Measurements from ENCODE around the gene IFNLR1.

The IFNLR1 gene

DNA sequence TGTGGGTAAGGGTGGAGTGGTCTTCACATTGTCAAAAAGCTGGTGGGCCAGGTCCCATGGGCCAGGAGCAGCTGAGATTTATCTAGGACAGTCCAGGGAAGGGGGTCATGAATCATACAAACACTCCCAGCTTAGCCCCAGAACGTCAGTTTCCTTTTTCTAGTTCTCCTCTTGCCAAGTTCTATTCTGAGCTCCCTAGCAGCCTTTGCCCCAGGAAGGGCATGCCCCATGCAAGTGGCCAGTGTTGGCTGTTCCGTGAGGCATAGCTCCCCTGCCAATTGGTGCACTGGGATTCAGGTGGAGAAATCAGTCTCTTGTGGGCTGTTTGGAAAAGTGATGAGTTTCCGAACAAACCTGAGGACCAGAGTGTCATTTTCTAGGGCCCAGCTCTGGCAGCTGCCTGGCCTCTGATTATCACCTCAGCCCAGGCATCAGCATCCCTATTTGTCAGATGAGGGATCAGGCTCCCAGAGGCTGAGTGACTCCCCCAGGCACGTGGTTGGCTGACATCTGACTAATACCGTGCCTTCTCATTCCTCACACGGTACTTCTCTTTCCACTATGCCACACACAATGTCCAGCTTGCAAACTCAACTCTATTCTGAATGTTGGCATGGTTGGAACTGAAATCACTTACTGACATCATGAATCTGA lies 60.9 kb downstream of the IFNLR1 start:
- no peaks in the 10 kb centered on the region for H3K36me3 ChIP-seq (ENCODE audit: control insufficient read depth, insufficient read depth, low read length)
- no peak overlapping the region for H3K27ac ChIP-seq (ENCODE audit: insufficient read depth, low read length, poor library complexity, severe bottlenecking)
- H3K4me1 ChIP-seq (ENCODE audit: control insufficient read depth, insufficient read depth, low read length, poor library complexity, severe bottlenecking) = no peaks in the 10 kb centered on the region
- H3K4me3 ChIP-seq (ENCODE audit: insufficient read depth, low read depth, low read length, poor library complexity, severe bottlenecking) = no peak overlapping the region
- no peak for DNase-seq
- H3K9me3 ChIP-seq (ENCODE audit: control insufficient read depth, low read length) = peaks cover 5% of the 10 kb centered on the region
- H3K27me3 ChIP-seq (replicated peaks; ENCODE audit: control insufficient read depth, insufficient read depth, low read length, poor library complexity, severe bottlenecking) = no peaks in the 10 kb centered on the region

DNA sequence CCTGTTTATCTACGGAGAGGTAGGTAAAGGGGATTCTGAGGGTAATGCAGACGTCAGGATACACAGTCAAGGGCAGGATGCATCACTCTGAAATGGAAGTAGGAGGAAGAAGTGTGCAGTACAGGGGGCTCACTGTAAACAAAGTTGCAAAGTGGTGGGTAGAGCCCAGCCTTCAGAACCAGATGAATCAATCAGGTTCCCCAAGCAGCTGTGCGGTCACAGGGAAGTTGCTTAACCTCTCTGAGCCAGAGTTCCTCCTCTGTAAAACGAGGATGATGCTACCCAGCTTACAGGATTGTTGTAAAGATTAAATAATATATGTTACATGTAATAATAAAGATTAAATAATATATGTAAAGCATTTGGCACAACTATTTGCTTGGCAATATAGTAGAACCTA lies 61.6 kb downstream of the IFNLR1 start:
- no peaks in the 10 kb centered on the region for H3K36me3 ChIP-seq (ENCODE audit: control insufficient read depth, insufficient read depth, low read length)
- peaks cover 5% of the 10 kb centered on the region for H3K9me3 ChIP-seq (ENCODE audit: control insufficient read depth, low read length)
- no peak overlapping the region for H3K4me3 ChIP-seq (ENCODE audit: insufficient read depth, low read depth, low read length, poor library complexity, severe bottlenecking)
- H3K27ac ChIP-seq (ENCODE audit: insufficient read depth, low read length, poor library complexity, severe bottlenecking) = no peak overlapping the region
- no peaks in the 10 kb centered on the region for H3K4me1 ChIP-seq (ENCODE audit: control insufficient read depth, insufficient read depth, low read length, poor library complexity, severe bottlenecking)
- H3K27me3 ChIP-seq (replicated peaks; ENCODE audit: control insufficient read depth, insufficient read depth, low read length, poor library complexity, severe bottlenecking) = no peaks in the 10 kb centered on the region
- no peak for DNase-seq

DNA sequence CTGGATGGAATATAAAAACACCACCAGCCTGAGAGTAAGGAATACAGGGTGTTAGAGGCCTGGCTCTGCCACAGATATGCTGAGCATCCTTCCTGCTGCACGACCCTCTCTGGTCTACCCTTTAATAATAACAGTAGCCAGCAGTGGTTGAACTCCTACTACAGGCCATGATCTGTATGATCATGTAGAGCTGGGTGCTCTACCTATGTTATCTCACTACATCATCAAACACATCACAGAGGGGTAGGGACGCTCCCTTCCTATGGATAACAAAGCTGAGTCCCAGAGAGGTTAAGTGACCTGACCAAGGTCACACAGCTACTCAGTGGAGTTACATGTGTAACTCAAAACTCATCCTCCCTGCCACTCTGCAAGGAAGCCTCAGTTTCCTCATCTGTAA lies 62.1 kb downstream of the IFNLR1 start:
- Histone ChIP-seq H3K27me3 (replicated peaks; ENCODE audit: control insufficient read depth, insufficient read depth, low read length, poor library complexity, severe bottlenecking) (no peaks in the 10 kb centered on the region), H3K9me3 (ENCODE audit: control insufficient read depth, low read length) (peaks cover 1% of the 10 kb centered on the region), H3K27ac (ENCODE audit: insufficient read depth, low read length, poor library complexity, severe bottlenecking) (no peak overlapping the region), H3K4me1 (ENCODE audit: control insufficient read depth, insufficient read depth, low read length, poor library complexity, severe bottlenecking) (no peaks in the 10 kb centered on the region), H3K36me3 (ENCODE audit: control insufficient read depth, insufficient read depth, low read length) (no peaks in the 10 kb centered on the region), H3K4me3 (ENCODE audit: insufficient read depth, low read depth, low read length, poor library complexity, severe bottlenecking) (no peak overlapping the region)
- DNase-seq = no peak

DNA sequence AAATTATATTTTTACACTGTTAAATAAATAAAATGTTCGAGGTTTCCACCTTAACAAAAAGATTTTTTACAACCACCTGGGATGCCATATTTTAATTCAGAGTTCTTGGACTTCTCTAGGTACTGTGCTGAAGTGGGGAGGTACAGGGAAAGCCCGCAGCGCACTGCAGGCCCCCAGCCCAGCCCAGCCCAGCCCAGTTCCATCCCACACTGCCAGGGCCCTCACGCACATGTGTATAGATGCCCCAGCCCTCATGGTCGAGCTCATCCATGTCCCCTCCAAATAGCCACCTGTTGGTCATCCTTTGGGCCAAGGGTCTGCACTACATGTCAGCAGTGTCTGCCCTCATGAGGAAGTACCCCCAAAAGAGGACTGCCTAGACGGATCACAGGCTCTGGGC lies 63.5 kb downstream of the IFNLR1 start:
- Histone ChIP-seq H3K27me3 (replicated peaks; ENCODE audit: control insufficient read depth, insufficient read depth, low read length, poor library complexity, severe bottlenecking) (no peaks in the 10 kb centered on the region), H3K4me3 (ENCODE audit: insufficient read depth, low read depth, low read length, poor library complexity, severe bottlenecking) (no peak overlapping the region), H3K9me3 (ENCODE audit: control insufficient read depth, low read length) (no peaks in the 10 kb centered on the region), H3K4me1 (ENCODE audit: control insufficient read depth, insufficient read depth, low read length, poor library complexity, severe bottlenecking) (no peaks in the 10 kb centered on the region), H3K36me3 (ENCODE audit: control insufficient read depth, insufficient read depth, low read length) (no peaks in the 10 kb centered on the region), H3K27ac (ENCODE audit: insufficient read depth, low read length, poor library complexity, severe bottlenecking) (no peak overlapping the region)
- no peak for DNase-seq

DNA sequence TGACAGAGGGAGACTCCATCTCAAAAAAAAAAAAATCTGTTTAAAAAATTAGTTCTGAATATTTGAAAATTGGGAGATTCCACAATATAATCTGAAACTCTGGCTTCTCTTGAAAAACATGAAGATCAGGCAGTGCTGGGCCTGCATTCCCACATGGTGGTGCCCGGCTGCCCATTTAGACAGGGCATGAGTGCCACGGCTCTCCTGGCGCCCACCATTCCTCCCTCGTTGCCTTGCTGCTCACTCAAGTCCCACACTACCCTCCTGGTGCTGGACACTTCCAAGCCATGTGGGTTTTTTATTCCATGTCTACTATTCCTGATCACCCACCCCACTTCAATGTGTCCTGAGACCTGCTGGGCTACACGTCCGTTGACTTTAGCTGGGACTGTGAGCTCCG lies 64.3 kb downstream of the IFNLR1 start:
- H3K36me3 ChIP-seq (ENCODE audit: control insufficient read depth, insufficient read depth, low read length) = no peaks in the 10 kb centered on the region
- H3K9me3 ChIP-seq (ENCODE audit: control insufficient read depth, low read length) = no peaks in the 10 kb centered on the region
- no peak overlapping the region for H3K4me3 ChIP-seq (ENCODE audit: insufficient read depth, low read depth, low read length, poor library complexity, severe bottlenecking)
- H3K27ac ChIP-seq (ENCODE audit: insufficient read depth, low read length, poor library complexity, severe bottlenecking) = no peak overlapping the region
- no peaks in the 10 kb centered on the region for H3K4me1 ChIP-seq (ENCODE audit: control insufficient read depth, insufficient read depth, low read length, poor library complexity, severe bottlenecking)
- no peak for DNase-seq
- no peaks in the 10 kb centered on the region for H3K27me3 ChIP-seq (replicated peaks; ENCODE audit: control insufficient read depth, insufficient read depth, low read length, poor library complexity, severe bottlenecking)

DNA sequence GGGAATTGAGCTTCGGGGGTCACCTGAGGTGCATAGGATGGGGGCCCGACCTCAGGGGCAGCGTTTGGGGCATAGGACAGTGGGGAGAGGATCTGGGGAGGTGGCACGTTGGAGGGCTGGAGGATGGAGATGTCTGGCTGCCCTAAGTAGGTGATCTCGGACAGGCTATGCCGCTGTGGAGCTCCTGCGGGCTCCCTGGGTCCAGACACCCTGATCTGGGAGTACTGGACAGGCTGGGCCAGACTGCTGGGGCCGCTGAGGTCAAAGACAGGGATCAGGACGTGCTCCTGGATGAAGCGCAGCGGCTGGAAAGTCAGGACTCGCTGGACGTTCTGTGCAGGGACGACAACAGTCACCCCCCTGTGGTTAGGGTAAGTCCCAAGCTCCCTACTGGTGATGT lies 65.7 kb downstream of the IFNLR1 start:
- no peak overlapping the region for H3K4me3 ChIP-seq (ENCODE audit: insufficient read depth, low read depth, low read length, poor library complexity, severe bottlenecking)
- H3K27ac ChIP-seq (ENCODE audit: insufficient read depth, low read length, poor library complexity, severe bottlenecking) = no peak overlapping the region
- H3K36me3 ChIP-seq (ENCODE audit: control insufficient read depth, insufficient read depth, low read length) = no peaks in the 10 kb centered on the region
- no peaks in the 10 kb centered on the region for H3K4me1 ChIP-seq (ENCODE audit: control insufficient read depth, insufficient read depth, low read length, poor library complexity, severe bottlenecking)
- no peak for DNase-seq
- no peaks in the 10 kb centered on the region for H3K27me3 ChIP-seq (replicated peaks; ENCODE audit: control insufficient read depth, insufficient read depth, low read length, poor library complexity, severe bottlenecking)
- H3K9me3 ChIP-seq (ENCODE audit: control insufficient read depth, low read length) = no peaks in the 10 kb centered on the region

DNA sequence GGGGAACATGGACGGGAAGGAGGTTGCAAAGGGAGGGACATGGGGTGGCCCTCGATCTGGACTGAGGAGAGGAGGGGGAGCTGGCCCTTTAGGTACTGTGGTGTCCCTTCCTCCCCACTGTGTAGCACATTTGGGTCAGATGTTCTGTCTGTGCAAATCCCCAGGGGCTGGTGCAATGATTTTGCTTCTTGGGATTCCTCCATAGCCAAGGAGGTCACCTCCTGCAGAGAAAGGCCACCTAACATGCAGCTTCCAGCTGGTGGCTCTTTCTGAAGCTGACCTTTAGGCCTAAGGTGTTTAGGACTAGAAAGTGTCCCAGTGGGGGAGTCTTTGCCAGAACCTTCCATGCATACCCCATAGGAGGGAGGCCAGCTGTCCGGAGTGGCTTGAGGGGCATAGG lies 66.1 kb downstream of the IFNLR1 start:
- Histone ChIP-seq H3K27ac (ENCODE audit: insufficient read depth, low read length, poor library complexity, severe bottlenecking) (no peak overlapping the region), H3K4me1 (ENCODE audit: control insufficient read depth, insufficient read depth, low read length, poor library complexity, severe bottlenecking) (no peaks in the 10 kb centered on the region), H3K36me3 (ENCODE audit: control insufficient read depth, insufficient read depth, low read length) (no peaks in the 10 kb centered on the region), H3K4me3 (ENCODE audit: insufficient read depth, low read depth, low read length, poor library complexity, severe bottlenecking) (no peak overlapping the region), H3K9me3 (ENCODE audit: control insufficient read depth, low read length) (no peaks in the 10 kb centered on the region), H3K27me3 (replicated peaks; ENCODE audit: control insufficient read depth, insufficient read depth, low read length, poor library complexity, severe bottlenecking) (no peaks in the 10 kb centered on the region)
- DNase-seq = no peak

GRCh38 chr1:24119859-24120756 lies 67.0 kb downstream of the IFNLR1 start:
- DNase-seq = no peak
- Histone ChIP-seq H3K9me3 (ENCODE audit: control insufficient read depth, low read length) (no peaks in the 10 kb centered on the region), H3K36me3 (ENCODE audit: control insufficient read depth, insufficient read depth, low read length) (no peaks in the 10 kb centered on the region), H3K27ac (ENCODE audit: insufficient read depth, low read length, poor library complexity, severe bottlenecking) (no peak overlapping the region), H3K4me3 (ENCODE audit: insufficient read depth, low read depth, low read length, poor library complexity, severe bottlenecking) (no peak overlapping the region), H3K27me3 (replicated peaks; ENCODE audit: control insufficient read depth, insufficient read depth, low read length, poor library complexity, severe bottlenecking) (no peaks in the 10 kb centered on the region), H3K4me1 (ENCODE audit: control insufficient read depth, insufficient read depth, low read length, poor library complexity, severe bottlenecking) (no peaks in the 10 kb centered on the region)

GRCh38 chr1:24119489-24119858 lies 67.6 kb downstream of the IFNLR1 start:
- H3K4me3 ChIP-seq (ENCODE audit: insufficient read depth, low read depth, low read length, poor library complexity, severe bottlenecking) = no peak overlapping the region
- H3K4me1 ChIP-seq (ENCODE audit: control insufficient read depth, insufficient read depth, low read length, poor library complexity, severe bottlenecking) = no peaks in the 10 kb centered on the region
- no peak for DNase-seq
- H3K27me3 ChIP-seq (replicated peaks; ENCODE audit: control insufficient read depth, insufficient read depth, low read length, poor library complexity, severe bottlenecking) = no peaks in the 10 kb centered on the region
- H3K9me3 ChIP-seq (ENCODE audit: control insufficient read depth, low read length) = no peaks in the 10 kb centered on the region
- H3K36me3 ChIP-seq (ENCODE audit: control insufficient read depth, insufficient read depth, low read length) = no peaks in the 10 kb centered on the region
- no peak overlapping the region for H3K27ac ChIP-seq (ENCODE audit: insufficient read depth, low read length, poor library complexity, severe bottlenecking)

DNA sequence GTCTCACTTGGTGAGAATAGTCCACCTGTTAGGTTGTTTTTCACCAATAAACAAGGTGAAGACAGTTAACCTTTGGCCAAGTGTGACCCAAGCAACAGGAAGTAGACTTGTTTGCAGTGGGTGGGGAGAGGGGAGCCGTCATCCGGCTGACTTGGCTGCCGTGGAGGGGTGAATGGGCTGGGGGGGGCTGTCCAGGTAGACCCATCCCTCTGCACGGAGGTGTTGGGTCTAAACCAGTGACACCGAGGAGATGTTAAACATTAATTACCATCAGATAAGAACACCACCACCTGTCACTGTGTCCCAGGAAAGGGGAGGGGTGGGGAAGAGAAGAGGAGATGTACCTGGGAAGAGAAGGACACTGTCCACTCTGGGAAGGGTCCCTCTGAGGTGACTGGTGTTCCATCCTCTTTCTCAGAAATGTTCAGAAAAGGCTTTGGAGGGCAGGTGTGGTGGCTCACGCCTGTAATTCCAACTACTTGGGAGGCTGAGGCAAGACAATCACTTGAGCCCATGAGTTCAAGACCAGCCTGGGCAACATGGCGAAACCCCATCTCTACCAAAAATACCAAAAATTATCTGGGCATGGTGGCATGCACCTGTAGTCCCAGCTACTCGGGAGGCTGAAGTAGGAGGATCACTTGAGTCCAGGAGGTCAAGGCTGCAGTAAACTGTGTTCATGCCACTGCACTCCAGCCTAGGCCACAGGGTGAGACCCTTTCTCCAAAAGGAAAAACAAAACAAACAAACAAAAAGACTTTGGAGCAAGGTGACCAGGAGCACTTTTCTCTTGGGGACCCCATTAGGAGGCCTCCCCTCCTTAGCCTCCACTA lies 68.5 kb downstream of the IFNLR1 start:
- H3K27ac ChIP-seq (ENCODE audit: insufficient read depth, low read length, poor library complexity, severe bottlenecking) = no peak overlapping the region

More for the DNA sequence above, 68.5 kb downstream of the IFNLR1 start:
- H3K4me1 ChIP-seq (ENCODE audit: control insufficient read depth, insufficient read depth, low read length, poor library complexity, severe bottlenecking) = no peaks in the 10 kb centered on the region
- DNase-seq = no peak
- no peaks in the 10 kb centered on the region for H3K36me3 ChIP-seq (ENCODE audit: control insufficient read depth, insufficient read depth, low read length)
- no peaks in the 10 kb centered on the region for H3K27me3 ChIP-seq (replicated peaks; ENCODE audit: control insufficient read depth, insufficient read depth, low read length, poor library complexity, severe bottlenecking)
- H3K9me3 ChIP-seq (ENCODE audit: control insufficient read depth, low read length) = no peaks in the 10 kb centered on the region
- no peak overlapping the region for H3K4me3 ChIP-seq (ENCODE audit: insufficient read depth, low read depth, low read length, poor library complexity, severe bottlenecking)
